WI38 (cell line): ENCODE data around the gene KIF2B.

Source experiments
- H3K4me3 ChIP-seq: 2 replicates; pipeline ENCODE4 v1.5.1; 2011; ENCODE audit warnings: low read depth, mild to moderate bottlenecking, control low read depth, low read length
- CTCF ChIP-seq: IDR thresholded peaks from 2 replicates; pipeline ENCODE4 v1.5.1; 2012; ENCODE audit warnings: low read depth, mild to moderate bottlenecking, control low read depth, low read length

The KIF2B gene

GRCh38 chr17:53822764-53823163 lies at the start of gene KIF2B:
KIF2B (plus strand) TSS chr17:53822927; CDS start chr17:53823034, 107 bp downstream.
- TF ChIP-seq CTCF, result no peak
- H3K4me3 ChIP-seq, result no peak within 1 kb of the TSS

- no peak for TF ChIP-seq CTCF
These were observed 42.4 kb upstream of the KIF2B start for GRCh38 chr17:53780320-53780719.

DNA sequence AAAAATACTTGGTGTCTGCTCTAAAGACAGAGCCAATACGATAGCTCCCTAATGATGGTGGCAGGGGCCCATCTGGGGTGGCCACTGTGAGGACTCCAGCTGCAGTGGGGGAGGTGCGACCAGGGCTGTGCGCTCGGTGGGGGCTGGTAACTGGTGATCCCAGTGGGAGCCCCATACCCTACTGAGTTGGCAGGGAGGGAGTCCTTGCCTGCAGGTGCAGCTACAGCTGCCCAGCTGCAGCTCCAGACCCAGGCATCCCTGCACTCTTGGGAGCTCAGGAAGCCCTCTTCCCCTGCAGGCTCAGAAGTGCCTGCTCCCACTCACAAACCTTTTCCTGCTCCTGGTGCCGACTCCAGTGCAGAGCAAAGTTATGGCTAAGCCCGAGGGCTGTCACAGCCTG lies 31.2 kb upstream of the KIF2B start:
- no peak overlapping the region for H3K4me3 ChIP-seq
- no peak for TF ChIP-seq CTCF

More at GRCh38 chr17:53780320-53780719, 42.4 kb upstream of the KIF2B start:
- no peak overlapping the region for H3K4me3 ChIP-seq

DNA sequence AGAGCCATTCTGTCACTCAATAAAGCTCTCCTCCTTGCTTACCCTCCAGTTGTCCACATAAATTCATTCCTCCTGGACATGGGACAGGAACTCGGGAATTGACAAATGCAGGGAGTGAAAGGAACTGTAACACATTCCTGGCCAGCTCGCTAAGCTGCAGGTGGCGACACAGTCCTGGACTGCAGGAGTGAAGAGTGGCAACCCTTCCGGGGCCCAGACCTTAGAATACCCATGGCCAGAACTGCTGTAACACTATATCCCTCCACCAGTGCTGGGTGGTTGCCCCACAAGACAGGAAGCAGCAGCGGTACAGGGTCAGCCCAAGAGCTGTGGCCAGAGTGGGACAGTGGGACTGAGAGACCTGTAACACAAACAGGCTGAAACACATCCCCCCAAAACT lies 30.3 kb upstream of the KIF2B start:
- no peak overlapping the region for H3K4me3 ChIP-seq
- TF ChIP-seq CTCF, result no peak

GRCh38 chr17:53792997-53793396 lies 29.7 kb upstream of the KIF2B start:
- no peak for TF ChIP-seq CTCF
- H3K4me3 ChIP-seq, result no peak overlapping the region

GRCh38 chr17:53794875-53795274 lies 27.9 kb upstream of the KIF2B start:
- no peak for TF ChIP-seq CTCF
- H3K4me3 ChIP-seq, result no peak overlapping the region

DNA sequence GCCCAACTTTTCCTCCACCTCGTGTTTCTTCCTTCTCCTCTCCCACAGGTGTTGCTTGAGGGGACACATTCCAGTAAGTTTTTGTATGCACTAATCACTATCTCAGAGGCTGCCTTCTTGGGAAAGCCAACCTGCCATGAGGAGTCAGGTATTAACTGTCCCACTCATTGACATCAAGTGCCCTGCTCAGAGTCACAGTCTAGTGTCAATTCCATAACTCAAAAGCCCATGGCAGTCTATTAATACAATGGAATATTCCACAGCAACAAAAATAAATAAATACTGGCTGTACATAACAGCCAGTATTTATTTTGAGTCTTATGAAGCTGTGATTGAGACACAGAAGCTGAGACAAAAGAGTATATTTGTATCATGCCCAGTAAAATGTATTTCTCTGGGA lies 26.1 kb upstream of the KIF2B start:
- TF ChIP-seq CTCF, result no peak
- H3K4me3 ChIP-seq, result no peak overlapping the region
